Fibroblast of pulmonary artery (primary cell): ENCODE results near the gene SART3.

Experiments used
- DNase-seq: peaks from one replicate; pipeline ENCODE4 v3.0.0-alpha.2; 2010; ENCODE audit warnings: low read depth
- H3K4me3 ChIP-seq: replicated peaks from 2 replicates; pipeline ENCODE4 v1.5.1; 2011; ENCODE audit warnings: low read depth, mild to moderate bottlenecking, control low read depth, low read length, moderate library complexity
- CTCF ChIP-seq: IDR thresholded peaks from 2 replicates; pipeline ENCODE4 v1.5.1; 2011; ENCODE audit warnings: mild to moderate bottlenecking, control low read depth, low read length, inconsistent platforms; ENCODE audit errors: missing control alignments

SART3 gene

GRCh38 chr12:108582978-108583770, 22.2 kb upstream of the SART3 start:
- DNase-seq: no peak
- no peak overlapping the region for H3K4me3 ChIP-seq

GRCh38 chr12:108582509-108582908, 21.5 kb upstream of the SART3 start:
- no peak for TF ChIP-seq CTCF
- DNase-seq: no peak
- H3K4me3 ChIP-seq: no peak overlapping the region

More at GRCh38 chr12:108582978-108583770, 22.2 kb upstream of the SART3 start:
- no peak for TF ChIP-seq CTCF

- no peak for DNase-seq
- no peak overlapping the region for H3K4me3 ChIP-seq
- no peak for TF ChIP-seq CTCF
These were observed 20.6 kb upstream of the SART3 start for GRCh38 chr12:108581311-108582227.

- peak; percentile 41 for DNase-seq
- H3K4me3 ChIP-seq: no peak overlapping the region
These were observed 19.6 kb upstream of the SART3 start for GRCh38 chr12:108580531-108580930.

GRCh38 chr12:108578813-108579212, 17.8 kb upstream of the SART3 start:
- H3K4me3 ChIP-seq: no peak overlapping the region
- no peak for DNase-seq
- TF ChIP-seq CTCF: no peak

More at GRCh38 chr12:108580531-108580930, 19.6 kb upstream of the SART3 start:
- TF ChIP-seq CTCF: no peak

GRCh38 chr12:108578264-108578663, 17.3 kb upstream of the SART3 start:
- no peak overlapping the region for H3K4me3 ChIP-seq
- DNase-seq: no peak
- TF ChIP-seq CTCF: no peak
